DMS114 treated with DMSO at 0.1 percent for 48 hours (cell line): ENCODE measurements around the gene COX19.

Source experiments
- DNase-seq: peaks from one replicate; lab custom pipeline; 2025; ENCODE audit not compliant: unreplicated experiment; lab: John Stamatoyannopoulos, UW

The COX19 gene

DNA sequence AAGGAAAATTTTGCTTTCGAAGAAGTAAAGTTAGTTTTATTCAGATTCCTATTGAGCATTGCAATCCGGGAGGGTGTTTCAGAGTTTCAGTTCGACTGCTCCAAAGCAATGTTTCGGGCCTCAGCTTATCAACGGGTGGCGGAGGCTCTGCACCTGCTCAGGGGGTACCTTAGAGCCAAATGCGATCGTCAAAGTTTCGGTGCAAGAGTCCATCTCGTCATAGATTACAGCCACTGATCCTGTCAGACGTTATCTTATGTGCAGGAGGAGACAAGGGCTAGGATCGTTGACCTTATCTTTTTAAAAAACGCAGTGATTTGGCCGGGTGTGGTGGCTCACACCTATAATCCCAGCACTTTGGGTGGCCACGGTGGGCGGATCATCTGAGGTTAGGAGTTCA is 3.8 kb upstream of the COX19 start:
- no peak for DNase-seq

DNA sequence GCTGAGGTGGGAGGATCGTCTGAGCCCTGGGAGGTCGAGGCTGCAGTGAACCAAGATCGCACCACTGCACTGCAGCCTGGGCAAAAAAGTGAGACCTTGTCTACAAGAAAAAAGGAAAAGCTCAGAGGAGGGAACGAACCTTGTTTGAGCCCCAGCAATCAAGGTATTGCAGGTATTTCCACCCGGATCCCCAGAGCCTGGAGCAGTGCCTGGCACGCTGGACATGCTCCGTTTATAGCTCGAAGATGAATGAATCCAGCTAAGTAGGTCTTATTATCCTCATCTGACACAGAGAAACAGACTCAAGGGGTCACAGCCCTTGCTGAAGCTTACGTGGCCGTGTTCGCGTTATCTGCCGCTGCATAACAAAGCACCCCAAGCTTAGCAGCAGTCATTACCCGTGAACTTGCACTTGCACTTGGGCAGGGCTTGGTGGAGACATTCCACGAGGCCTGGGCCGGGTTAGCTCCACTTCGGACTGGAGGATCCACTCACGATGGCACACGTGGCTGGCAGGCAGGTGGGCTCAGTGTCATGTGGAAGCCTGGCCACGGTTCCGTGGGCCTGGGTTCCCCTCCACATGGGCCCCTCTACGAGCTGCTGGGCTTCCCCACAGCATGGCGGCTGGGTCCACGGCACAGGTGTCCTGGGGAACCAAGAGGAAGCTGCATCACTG is 3.2 kb upstream of the COX19 start:
- no peak for DNase-seq

DNA sequence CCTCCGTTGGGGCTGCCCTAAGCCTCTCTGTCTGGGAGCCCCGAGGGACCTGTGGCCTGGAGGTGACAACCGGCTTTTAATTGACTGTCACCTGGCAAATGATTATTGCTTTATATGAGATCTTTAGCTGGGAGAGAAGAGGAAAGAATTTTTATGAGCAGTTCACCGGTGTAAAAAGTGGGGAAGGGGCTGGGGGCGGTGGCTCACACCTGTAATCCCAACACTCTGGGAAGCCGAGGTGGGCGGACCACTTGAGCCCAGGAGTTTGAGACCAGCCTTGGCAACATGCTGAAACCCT is 2.6 kb upstream of the COX19 start:
- DNase-seq: no peak

DNA sequence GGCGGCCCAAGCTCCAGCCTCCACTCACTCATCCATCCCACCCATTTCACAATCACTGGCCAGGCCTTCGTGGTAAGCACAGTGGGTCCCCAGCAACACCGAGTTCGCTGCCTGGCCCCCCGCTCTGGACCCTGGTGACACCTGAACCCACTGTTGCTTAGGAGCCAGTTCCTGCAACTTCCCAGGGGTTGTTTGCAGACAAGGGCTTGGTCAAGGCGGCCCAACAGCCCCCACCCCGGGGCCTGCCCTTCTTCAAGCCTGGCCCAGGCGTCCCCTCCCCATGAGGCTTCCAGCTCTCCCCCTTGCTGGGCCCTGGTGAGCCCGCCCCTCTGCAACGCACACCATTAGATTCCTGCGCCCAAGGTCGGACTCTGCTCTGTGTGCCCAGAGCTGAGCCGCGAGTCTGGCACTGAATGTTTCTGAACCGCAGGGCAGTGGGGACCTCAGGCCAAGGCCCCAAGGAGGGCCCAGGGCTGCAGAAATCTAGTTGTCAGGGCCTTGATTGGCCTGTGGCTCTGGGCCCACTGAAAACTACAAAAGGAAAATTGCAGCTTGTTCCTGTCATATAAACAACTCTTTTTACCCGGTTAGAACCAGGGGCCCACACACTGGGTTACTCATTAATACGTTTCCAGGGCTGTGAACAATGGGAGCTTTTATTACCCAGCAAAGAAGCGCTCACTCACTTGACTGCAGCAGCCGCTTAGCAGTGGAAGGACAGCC is 2.1 kb upstream of the COX19 start:
- no peak for DNase-seq

DNA sequence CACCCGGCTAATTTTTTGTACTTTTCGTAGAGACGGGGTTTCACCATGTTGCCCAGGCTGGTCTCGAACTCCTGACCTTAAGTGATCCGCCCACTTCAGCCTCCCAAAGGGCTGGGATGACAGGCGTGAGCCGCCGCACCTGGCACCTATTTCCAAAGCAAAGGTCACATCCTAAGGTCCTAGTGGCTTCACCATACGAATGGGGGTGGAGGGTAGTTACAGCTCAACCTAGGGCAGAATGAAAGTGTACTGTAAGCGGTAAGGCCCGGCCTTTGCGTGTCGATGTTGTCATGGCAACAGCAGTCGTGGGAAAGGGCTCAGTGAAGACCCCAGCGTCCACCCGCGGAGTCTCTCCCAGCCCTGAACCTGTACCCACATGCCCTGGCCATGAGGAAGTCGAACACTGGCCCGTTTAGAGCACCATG is 1.6 kb upstream of the COX19 start:
- no peak for DNase-seq

DNA sequence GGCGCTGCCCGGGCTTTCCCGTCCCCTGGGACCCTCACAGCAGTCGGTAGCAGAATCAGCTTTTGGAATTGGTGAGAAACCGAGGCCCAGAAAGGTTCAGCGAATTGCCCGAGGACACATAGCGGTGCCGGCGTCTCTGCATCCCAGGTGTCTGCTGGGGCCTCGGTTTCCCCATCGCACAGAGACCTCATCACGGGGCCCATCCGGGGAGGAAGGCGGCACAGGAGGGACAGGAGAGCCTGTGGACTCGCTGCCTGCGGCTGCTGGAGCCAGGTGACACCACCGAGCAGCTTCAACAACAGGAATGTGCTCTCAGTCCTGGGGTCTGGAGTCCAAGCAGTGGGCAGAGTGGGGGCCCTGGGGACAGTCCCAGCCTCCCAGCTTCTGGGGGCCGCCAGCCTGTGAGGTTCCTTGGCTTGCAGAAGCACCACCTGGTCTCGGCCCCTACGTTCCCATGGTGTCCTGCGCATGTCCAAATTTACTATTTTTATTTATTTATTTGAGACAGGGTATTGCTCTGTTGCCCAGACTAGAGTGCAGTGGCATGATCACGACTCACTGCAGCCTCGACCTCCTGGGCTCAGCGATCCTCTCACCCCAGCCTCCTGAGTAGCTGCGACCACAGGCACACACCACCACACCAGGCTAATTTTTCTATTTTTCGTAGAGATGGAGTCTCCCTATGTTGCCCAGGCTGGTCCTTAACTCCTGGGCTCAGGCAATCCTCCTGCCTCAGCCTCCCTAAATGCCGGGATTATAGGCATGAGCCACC is 539 bp upstream of the COX19 start:
- no peak for DNase-seq

- no peak for DNase-seq
Measured at GRCh38 chr7:974172-974571, 1.2 kb downstream of the COX19 start.

- DNase-seq: no peak
Measured at GRCh38 chr7:973312-973711, 2.0 kb downstream of the COX19 start.

DNA sequence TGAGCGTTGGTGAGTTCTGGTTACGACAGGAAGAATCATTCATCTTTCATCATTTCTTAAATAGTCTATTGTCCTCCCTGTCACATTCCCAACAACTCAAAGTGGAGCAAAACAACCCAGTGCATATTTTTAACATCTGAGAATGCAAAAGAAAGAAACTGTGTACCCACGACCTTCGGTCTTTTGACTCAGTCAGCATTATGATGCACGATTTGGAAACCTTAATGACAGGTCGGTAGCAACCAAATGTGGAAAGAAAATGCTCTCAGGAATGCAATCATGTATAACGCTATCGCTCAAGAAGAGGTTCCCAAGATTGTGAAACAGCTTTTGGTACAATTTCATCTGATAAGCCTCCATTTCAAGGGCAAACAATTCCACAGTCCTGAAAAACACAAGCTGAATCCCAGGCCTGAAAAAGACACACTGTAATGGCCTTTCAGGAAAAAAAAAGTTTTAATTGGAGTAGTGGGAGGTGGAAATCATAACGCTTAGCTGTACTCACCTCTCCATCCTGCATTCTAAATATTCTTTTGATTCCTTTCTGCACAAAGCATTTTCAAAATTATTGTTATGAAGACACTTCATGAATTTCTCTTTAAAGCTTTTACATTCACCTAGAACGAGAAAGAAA is 2.6 kb downstream of the COX19 start:
- DNase-seq: no peak

- DNase-seq: no peak
Measured at GRCh38 chr7:972110-972509, 3.2 kb downstream of the COX19 start.

DNA sequence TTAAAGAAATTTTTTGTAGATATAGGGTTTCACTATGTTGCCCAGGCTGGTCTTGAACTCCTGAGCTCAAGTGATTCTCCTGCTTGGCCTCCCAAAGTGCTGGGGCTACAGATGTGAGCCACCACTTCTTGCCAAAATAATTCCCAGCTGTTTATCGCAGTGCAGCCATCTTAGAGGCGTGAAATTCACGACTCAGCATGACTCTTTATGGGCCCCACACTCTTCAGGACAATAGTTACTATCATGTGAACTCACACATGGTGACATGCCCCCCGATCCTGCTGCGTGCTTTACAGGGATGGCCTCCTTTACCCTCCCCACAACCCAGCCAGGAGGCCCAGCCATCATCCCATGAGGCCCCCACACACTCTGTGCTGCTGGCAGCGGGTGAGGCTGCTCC is 4.6 kb downstream of the COX19 start:
- DNase-seq: no peak

DNA sequence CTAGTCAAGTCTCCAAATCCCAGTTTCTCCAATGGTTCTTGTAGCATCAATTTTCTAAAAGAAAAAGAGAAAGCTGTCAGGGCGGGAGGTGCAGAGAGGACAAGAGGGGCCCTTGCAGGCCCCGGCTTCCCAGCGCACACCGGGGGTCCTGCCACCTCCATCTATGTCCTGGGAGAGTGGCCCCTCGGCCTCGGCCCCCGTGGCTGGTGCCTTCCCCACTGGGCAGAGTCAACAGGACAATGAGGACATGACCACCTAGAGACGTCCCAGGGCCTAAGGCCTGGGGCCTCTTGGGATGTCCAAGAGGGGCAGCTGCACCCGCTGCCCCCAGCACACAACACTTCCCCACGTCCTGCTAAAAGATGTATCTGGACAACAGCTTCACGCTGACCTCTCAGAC is 5.9 kb downstream of the COX19 start:
- DNase-seq: no peak

DNA sequence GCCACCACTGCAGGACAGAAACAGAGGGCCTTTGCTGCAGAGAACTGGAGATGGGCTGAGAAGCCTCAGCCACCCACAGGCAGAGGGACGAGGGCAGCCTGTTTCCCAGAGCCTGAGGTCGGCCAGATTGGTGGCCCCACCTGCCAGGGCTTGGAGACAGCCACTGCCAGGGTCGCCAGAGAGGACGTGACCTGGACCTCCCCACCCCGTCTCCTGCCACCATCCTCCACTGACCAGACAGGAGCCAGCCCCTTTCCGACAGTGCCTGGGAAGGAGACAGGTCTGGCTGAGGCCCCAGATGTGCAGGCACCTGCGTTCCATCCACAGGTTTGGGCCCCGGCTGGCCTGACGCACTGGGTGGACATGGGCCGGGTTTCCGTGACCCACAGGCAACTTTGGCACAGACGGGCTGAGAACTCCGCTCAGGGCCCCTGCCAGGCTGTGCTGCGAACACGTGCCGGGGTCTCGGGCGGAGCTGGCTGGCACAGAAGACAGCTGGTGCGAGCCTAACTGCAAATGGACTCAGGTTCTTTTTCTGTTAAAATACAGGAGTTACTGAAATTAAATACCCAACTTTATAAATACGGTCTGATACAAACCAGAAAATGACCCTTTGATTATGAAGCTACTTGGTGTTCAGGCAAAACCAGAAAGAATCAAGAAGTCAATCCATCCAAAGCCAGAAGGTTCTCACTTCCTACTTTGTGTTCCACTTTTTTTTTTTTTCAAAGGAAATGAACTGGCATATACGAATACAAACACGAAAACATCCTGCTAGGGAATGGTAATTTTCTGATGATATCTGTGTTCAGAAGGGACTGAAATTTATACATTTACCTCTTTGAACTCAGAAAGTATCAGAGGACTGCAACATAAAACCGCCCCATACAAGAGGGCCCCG is 6.9 kb downstream of the COX19 start:
- DNase-seq: no peak

DNA sequence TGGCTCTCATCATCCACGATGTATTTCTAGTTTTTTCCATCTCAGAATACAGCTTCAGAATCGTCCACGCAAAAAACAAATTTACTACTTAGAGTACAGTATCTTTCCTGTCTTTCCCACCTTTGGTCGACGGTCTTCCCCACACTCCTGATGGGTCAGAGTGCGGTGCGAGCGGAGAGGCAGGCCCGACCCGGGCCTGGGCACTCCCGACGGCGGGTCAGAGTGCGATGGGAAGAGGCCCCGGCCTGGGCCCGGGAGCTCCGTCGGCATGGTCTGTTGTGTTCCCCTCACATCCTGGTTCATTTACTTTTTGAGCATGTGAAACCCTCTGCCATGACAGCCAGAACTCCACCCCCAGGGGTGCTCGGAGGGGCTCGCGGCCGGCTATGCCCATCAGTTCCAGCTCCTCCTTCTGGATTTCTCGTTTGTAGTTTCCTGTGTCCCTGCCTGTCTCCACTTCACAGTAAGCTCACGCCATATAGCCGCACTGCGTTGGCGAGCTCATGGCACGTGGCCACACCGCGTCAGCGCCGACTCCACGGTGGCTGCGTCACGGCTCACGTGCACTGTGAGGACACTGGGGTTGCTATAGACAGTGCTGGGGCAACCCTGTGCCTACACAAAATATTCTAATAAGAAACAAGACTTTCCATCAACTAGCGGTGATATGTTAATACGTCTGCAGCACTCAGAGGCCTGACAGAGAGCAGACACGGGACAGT is 7.8 kb downstream of the COX19 start:
- no peak for DNase-seq

DNA sequence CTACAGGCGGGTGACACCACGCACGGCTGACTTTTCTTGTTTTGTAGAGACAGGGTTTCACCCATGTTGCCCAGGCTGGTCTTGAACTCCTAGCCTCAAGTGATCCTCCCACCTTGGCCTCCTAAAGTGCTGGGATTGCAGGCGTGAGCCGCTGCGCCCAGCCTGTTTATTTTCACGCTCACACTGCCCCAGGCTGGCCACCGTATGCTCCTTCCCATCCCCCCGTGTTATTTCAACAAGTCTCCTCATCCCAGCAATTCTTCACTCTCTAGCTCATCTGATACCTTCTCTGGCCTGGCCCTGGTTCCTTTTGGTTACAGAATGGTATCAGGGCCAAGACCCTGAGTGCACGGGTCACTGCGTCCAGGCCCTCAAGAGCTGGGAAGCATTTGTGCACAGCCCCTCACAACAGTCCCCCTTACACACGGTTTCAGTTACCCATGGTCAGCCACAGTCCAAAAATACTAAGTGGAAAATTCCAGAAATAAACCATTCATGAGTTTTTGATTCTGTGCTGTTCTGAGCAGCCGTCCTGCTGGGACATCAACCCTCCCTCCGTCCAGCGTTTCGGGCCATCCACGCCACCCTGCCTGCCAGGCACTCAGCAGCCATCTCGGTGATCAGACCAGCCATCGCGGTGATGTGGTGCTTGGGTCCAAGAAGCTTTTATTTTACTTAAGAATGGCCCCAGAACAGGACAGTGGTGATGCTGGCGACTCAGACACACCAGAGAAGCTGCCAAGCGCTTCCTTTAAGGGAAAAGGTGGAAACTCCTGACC is 8.9 kb downstream of the COX19 start:
- no peak for DNase-seq

DNA sequence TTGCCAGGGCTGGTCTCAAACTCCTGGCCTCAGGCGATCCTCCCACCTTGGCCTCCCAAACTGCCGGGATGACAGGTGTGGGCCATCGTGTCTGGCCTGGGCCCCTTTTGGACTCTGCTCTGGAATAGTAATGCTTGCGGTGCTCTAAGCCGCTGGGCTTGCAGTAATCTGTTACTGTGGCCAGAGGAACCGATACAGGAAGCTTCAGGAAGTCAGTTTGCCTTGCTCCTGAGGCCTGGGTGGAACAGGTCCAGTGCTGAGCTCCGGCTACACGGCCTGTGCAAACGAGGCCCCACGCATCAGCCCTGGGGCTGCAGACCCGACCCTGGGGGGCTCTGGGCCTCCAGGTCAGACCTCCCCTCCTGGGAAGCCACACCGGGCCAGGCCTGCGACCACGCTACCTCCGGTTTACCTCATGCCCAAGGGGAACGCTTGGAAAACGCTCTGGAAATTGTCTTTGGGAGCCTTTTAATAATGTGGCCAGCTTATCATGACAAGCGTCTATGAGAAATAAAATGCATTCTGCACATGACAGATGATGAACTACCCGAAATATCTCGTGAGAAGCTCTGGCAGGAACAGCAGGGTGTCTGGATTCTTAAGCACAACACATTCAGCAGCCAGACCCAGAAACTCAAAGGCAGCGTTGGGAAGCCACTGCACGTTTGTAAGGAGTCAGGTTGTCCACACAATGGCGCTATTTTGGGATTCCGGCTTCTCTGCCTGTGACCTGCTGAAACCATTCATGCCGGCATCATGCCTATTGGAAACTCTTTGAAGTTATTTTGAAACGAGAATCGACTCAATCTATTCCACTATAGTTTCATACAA is 10.7 kb downstream of the COX19 start:
- DNase-seq: no peak

- DNase-seq: no peak
Measured at GRCh38 chr7:963236-964078, 11.9 kb downstream of the COX19 start.
